ENCODE data around the gene CCDC24. TPM values are rescaled to one million over a fixed set of nuclear protein-coding genes. Genes with fewer than 3 reads are reported as not detected.

CCDC24 gene
- total RNA-seq, 1 experiment from 2014 or later: 10.6 TPM

DNA sequence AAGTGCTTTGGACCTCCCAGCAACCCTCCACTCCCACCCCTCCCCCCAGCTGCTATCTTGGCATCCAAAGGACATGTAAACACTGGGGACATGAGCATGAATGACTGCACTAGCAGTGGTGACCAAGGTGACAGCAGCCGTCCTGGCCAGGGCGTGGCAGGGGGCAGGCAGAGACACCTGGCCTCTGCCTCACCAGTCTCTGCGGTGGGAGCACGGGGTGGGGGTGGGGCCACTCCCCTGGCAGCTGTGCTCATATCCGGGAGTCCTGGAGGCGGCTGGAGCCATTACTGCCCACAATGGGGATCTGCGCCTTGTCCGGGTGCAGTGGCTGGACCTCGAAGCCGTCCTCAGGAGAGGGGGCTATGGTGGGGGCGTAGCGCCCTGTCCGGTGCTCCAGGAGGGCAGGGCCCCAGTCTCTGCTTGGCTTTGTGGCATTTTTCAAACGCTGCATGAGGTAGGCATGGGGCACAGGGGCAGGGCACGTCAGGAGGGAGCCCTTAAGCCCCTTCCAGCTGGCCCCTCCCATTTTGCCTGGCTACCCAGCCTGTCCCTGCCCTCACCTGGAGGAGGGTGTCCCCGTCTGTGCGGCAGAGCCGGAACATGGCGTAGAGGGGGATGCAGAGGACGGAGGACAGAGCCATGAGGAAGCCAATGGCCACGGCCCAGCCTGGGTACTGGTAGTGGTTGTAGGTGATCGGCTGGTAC lies 6.0 kb downstream of the CCDC24 start:
- no peak for DNase-seq (ENCODE audit: low read depth)

- DNase-seq (ENCODE audit: low read depth): no peak
Observed at GRCh38 chr1:43998000-43998378, 6.6 kb downstream of the CCDC24 start.

- DNase-seq (ENCODE audit: low read depth): no peak
Observed at GRCh38 chr1:43999455-43999854, 8.1 kb downstream of the CCDC24 start.

- no peak for DNase-seq (ENCODE audit: low read depth)
Observed at GRCh38 chr1:44000122-44000665, 8.8 kb downstream of the CCDC24 start.

- no peak for DNase-seq (ENCODE audit: low read depth)
Observed at GRCh38 chr1:44002165-44002564, 10.8 kb downstream of the CCDC24 start.

GRCh38 chr1:44002606-44003157 lies 11.3 kb downstream of the CCDC24 start:
- DNase-seq (ENCODE audit: low read depth): no peak

DNA sequence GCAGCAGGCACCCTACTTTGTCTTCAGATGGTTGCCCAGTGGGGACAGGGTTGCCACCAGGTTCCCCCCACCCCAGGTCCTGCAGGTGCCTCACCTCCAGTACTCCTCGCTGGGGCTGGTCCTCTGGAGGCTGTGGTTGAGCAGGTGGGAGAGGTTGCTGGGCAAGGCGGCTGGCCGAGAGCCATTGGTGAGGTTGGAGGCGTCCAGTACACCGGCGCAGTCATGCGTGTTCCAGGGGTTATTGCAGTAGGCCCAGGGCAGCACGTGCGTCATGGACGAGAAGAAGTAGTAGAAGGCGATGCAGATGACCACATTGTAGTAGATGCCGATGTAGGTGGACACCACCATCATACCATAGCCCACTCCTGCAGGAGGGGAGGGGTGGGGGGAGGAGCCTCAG lies 16.9 kb downstream of the CCDC24 start:
- DNase-seq (ENCODE audit: low read depth): no peak

DNA sequence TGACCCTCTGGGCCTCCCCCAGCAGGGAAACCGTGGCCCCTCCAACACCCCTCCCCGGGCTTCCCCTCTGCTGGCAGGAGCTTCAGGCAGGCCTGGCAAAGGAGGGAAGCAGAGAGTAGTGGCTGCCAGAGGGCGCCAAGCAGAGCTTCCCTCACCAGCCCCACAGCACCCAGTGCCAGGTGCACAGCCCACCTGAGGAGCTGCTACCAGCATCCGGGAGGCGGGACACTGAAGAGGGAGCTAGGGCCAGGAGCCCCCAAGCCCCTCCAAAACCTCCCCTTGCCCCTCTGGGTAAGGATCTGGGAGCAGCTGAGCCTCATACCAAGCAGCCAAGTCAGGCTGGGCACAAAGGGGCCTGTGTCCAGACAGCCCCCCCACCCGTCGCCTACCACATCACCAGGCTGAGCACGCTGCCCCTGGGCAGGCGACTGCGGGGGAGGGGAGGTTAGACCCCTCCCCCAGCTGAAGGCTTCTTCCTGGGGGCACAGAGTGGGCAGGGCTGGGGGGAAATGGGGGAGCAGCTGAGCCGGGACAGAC lies 19.6 kb downstream of the CCDC24 start:
- no peak for DNase-seq (ENCODE audit: low read depth)

GRCh38 chr1:44012404-44012803 lies 21.0 kb downstream of the CCDC24 start:
- no peak for DNase-seq (ENCODE audit: low read depth)

DNA sequence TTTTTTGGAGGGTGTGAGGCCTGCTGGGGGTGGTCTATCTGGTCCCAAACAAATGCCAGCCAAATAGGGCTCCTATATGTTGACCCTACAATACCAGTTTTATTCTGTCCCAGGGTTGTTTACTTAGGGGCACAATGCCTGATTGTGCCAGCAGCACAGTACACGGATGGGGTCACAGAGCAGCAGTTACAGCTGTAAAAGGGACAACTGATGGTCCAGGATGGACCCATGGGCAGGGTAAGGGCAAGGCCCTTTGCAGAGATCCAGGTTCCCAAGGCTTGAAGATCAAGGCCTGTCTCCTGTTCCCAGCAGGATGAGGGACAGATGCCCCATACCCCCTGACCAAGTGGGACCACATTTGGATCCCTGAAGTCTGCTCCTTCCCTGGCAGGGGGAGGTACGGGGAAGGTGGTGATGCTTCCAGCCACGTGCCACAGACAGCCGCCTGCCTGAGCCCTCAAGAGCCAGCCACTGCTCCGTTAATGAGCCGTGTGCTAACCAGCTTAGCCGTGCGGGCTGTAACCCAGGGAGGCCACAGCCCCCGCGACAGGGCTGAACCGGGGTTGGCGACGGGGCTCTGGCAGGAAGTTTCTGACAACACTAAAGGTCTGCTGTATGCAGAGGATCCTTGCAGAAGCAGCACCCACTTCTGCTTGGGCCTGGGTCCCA lies 21.7 kb downstream of the CCDC24 start:
- DNase-seq (ENCODE audit: low read depth): no peak

DNA sequence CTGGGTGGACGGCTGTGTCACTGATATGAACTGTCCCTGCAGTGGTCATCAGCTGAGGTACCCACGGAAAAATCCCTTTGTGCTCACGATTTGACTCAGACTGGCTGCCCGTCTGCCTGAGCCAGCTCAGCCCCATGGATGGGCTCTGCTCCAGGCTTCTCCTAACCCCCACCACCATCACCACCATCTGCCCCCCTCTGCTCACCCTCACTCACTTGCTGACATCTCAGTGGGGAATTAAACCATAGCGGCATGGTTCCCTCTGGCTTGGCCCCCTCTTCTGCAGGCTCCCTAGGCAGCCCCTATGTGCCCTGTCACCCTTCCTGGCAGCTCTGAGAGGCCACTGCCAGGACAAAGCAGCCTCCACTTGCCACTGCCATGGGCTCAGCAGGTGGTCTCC lies 22.6 kb downstream of the CCDC24 start:
- no peak for DNase-seq (ENCODE audit: low read depth)

GRCh38 chr1:44014365-44015104 lies 23.1 kb downstream of the CCDC24 start:
- no peak for DNase-seq (ENCODE audit: low read depth)

DNA sequence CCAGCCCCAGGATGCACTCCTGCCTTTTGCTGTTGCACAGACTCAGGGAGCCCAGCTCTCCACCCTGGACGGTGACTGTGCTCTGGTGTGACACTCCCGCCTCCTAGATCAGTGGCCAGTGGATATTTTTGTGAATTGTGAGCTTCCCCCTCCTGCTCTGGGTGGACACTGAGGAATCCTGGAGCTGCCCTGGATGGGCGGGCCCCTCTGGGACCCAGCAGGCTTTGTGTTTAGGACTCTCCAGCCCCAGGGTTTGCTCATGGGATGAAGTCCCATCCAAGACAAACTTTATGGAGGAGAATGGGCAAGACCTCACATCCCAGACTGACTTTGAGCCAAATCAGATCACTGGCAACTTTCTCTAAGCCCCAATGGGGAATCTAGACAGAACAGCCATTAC lies 23.8 kb downstream of the CCDC24 start:
- DNase-seq (ENCODE audit: low read depth): no peak

GRCh38 chr1:44016041-44016889 lies 24.9 kb downstream of the CCDC24 start:
- no peak for DNase-seq (ENCODE audit: low read depth)

DNA sequence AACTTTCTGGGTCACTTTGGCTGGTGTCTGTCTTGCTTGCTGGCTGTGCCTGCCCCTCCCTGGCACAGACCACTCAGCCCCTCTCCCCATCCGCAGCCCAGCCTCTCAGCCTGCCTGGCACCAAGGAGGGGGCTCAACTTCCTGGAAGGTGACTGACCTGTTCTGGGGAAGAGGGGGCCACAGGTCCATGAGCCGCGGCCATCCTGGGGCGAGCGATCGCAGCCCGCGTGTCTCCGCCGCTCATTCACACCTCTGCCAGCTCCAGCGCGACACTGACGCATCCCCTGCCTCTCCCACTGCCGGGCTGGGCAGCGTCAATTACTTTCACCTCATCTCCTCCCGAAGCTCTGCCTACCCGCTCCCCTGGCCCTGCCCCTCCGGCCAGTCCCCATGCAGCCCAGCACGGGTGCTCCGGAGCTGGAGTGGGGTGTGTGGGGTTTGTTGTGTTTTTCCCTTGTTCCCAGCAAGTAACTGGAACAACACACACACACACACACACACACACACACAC lies 25.5 kb downstream of the CCDC24 start:
- DNase-seq (ENCODE audit: low read depth): no peak

GRCh38 chr1:44019466-44019948 lies 28.1 kb downstream of the CCDC24 start:
- DNase-seq (ENCODE audit: low read depth): no peak

GRCh38 chr1:44020464-44020863 lies 29.1 kb downstream of the CCDC24 start:
- DNase-seq (ENCODE audit: low read depth): no peak

- no peak for DNase-seq (ENCODE audit: low read depth)
Observed at GRCh38 chr1:44021156-44021555, 29.8 kb downstream of the CCDC24 start.

GRCh38 chr1:44021581-44022321 lies 30.4 kb downstream of the CCDC24 start:
- DNase-seq (ENCODE audit: low read depth): no peak
